HL-60 (cell line): Measurements from ENCODE around the gene TPRX1.
"Not testable (repeated sequence)": the region's sequence is repeated elsewhere in the genome, so short reads cannot be mapped to it uniquely, and the experiment has no call there.

Source experiments
- POLR2AphosphoS5 ChIP-seq: IDR thresholded peaks from 2 replicates; pipeline ENCODE4 v1.6.1; 2012; ENCODE audit warnings: low read depth
- TF ChIP-seq, protein P1 (sequence below): IDR thresholded peaks from one replicate; pipeline ENCODE4 v1.5.1; 2011; ENCODE audit warnings: low read length, control low read depth, inconsistent platforms; ENCODE audit not compliant: insufficient read depth

DNA sequence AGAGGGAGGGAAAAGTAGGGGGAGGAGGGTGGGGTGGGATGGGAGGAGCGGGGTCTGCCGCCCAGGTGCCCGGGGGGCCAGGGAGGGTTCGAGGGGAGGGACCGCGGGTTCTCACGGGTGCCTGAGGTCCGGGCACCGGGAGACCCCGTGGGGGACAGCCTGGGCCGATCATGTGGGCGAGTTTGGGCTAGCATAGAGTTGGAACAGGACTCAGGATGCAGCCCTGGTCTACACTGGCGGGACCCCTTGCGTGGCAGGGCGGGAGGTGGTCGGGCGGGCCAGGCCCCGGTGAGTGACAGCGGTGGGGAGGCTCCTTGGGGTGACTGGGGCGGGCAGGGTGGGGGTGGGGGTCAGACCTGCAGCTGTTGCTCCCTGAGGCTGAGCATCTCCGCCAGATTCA, 1.2 kb downstream of the TPRX1 start:
- not testable (repeated sequence) for TF ChIP-seq POLR2AphosphoS5
- TF ChIP-seq, protein P1, sequence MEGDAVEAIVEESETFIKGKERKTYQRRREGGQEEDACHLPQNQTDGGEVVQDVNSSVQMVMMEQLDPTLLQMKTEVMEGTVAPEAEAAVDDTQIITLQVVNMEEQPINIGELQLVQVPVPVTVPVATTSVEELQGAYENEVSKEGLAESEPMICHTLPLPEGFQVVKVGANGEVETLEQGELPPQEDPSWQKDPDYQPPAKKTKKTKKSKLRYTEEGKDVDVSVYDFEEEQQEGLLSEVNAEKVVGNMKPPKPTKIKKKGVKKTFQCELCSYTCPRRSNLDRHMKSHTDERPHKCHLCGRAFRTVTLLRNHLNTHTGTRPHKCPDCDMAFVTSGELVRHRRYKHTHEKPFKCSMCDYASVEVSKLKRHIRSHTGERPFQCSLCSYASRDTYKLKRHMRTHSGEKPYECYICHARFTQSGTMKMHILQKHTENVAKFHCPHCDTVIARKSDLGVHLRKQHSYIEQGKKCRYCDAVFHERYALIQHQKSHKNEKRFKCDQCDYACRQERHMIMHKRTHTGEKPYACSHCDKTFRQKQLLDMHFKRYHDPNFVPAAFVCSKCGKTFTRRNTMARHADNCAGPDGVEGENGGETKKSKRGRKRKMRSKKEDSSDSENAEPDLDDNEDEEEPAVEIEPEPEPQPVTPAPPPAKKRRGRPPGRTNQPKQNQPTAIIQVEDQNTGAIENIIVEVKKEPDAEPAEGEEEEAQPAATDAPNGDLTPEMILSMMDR: not testable (repeated sequence)
